NCI-H526 (cell line): Measurements from ENCODE around the gene FAM81A.
"Not testable (repeated sequence)": the region's sequence is repeated elsewhere in the genome, so short reads cannot be mapped to it uniquely, and the experiment has no call there.

ENCODE experiments used
- DNase-seq, 2 experiments: peaks; one replicate each; lab custom pipeline; 2025; lab: John Stamatoyannopoulos, UW

FAM81A gene

DNA sequence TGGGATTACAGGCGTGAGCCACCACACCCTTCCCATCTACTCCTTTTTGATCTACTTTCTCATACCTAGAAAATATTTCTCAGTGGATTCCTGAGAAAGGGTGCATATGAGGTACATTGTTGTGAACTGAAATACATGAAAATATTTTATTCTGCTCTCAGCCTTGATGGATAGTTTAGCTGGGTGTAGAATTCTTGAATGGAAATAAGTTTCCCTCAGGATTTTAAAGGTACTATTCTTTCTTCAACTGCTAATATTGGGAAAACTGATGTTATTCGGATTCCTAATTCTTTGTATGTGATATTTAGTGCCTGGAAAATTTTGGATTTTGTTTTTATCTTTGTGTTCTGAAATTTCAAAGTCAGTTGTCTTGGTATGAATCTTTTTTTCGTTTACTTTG lies 9.1 kb upstream of the FAM81A start:
- DNase-seq = not testable (repeated sequence)

DNA sequence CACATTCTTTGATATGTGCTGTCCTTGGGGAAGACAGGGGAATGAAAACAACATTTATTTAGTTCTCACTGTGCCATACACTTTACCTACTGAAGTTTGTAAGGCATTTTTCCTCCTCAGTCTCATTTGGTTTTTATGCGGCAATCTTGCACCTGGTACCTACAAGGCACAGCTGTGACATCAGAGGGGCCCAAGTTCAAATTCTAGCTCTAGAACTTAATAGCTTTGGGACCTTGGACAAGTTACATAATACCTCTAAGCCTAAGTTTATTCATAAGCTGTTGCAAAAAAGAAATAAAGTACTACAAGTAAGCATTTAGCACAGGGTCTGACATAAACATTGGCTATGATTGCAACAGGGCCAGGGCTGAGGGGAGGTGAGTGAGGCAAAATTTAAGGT lies 5.6 kb upstream of the FAM81A start:
- DNase-seq = no peak

DNA sequence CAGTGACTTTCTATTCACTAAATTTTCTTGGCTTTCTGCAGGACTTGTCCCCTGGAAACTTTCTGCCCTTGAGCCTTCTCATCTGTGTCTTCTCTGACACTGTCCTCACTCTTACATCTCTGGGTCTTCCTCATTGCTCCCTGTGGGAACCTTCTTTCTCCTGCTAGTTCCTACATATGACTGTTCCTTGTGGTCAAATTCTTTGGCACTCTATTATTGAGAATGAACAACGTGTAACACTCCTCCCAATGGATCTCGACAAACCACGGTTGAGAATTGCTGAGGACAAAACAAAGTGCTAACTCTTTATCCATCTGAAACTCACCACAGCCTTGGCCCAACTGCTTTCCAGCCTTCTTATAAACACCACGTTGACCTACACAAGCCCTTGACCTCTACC lies 3.5 kb upstream of the FAM81A start:
- no peak for DNase-seq

DNA sequence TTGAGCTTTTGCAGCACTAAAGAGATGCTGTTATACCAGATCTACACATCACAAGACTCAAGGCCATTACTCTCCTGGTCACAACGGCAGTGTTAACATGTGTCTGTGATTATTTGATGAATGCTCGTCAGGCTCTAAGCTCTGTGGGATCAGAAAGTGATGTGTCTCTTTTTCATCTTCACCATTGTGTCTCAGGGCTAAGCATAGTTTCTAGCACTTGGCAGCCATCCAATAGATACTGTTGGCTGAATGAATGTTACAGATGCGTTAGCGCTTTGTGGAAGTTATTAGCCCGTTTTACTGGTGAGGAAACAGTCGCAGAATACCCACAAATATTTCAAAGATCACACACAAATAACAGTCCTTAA lies 1.2 kb upstream of the FAM81A start:
- DNase-seq = peak in 1 of 2 experiments; percentile 27

DNA sequence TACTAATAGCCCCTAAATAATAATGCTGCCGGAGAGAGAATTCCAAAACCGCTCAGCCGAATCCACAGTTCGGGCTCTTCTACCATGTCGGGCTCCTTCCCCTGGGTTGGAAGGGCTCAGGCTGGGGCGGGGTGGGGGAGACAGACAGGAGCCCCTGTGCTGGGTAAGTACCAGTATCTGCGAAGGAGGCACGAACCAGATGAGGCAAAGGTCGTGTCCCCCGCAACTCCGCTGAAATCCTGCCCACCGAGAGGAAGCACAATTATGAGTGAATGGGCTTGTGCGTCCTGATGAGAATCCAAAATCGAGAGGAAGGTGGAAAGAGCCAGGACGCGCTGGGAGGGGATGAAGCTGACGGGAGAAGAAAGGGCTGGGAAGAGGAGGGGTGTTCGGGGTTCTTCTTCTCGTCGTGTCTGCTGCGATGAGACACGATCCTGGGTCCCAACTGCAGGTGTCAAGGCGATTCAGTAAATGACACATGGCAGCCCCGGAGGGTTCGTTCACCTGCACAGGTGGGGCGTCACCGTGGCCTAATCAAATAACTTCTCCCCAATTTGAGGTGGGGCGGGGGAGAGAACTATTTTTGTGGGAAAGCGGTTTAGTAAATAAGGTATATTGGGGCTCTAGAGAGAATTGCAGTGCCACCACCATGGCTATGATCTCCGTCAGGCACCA lies 707 bp upstream of the FAM81A start:
- peak in 1 of 2 experiments; percentile 28 for DNase-seq

DNA sequence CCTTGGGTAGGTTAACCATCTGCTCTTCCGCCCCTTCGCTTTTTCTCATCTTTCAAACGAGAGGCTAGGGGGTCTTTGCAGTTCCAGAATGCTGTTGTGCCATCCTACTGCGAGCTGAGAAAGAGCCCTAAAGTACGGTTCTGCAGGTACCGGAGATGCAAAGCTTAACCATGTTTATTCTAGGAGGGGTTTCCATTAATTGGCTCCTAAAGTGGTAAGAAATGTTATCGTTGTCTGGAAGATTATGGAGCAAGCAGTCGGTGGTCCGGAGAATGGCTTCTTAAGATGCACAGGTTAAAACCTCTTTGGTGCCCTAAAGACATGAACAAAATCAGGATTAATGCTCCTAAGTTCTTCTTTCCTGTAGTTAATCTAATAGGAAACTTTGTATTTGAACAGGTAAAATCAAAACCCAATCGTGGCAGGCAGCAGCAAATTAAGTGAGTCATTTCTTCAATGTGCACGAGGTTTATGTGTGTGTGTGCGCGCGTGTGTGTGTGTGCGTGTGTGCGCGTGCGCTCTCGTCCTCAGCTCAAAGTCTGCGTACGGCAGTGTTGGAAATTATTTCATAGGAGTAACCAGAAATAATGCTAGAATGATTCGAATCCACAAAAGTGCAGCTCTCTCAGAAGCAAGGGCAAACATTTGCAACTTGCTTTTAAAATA lies 772 bp downstream of the FAM81A start:
- DNase-seq = peak; percentile 33 to 75

DNA sequence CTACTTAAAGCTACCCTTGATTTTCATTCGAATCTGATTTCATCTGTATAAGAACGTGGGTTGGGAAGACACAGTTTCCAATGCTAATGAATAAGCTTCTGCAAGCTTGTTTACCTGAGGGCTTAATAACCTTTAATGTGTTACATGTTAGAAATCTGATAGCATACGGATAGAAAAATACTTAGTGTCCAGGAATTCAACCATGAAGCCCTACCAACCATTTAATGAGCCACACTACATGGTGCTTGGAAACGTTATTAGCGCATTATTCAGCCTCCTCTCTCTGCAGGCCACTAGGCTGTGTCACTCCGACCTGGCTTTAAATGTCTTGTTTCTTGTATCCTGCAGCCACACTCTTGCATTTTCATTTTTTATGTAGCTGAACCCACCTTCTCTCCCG lies 1.6 kb downstream of the FAM81A start:
- DNase-seq = no peak

DNA sequence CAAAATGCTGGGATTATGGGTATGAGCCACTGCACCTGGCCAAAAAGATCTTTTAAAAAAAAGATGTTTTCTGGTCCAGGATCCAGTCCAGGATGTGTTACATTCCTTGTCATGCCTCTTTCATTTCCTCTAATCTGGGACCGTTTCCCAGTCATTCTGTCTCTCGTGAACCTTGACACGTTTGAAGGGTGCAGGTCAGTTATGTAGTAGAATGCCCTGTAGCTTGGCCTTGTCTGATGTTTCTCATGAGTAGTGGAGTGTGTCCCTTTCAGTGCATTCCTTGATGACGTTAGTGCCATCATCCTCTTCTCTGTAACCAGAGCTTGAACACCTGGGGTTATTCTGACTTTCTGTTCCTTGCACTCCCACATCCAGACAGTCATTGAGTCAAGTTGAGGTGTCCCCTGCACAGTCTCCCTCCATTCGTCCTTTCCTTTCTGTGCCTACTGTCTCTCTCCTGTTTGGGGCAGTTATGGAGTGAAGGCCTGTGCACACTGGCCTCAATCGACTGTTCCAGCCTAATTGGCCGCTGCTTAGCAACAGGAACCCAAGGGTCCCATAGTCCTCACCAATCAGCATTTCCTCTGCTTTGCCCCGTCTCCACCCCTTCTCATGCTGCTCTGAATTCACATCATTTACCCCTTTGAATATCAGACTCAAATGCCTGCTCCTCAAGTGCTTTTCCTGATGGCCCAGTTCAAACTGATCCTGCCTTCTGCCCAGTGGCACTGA lies 5.5 kb downstream of the FAM81A start:
- DNase-seq = no peak

DNA sequence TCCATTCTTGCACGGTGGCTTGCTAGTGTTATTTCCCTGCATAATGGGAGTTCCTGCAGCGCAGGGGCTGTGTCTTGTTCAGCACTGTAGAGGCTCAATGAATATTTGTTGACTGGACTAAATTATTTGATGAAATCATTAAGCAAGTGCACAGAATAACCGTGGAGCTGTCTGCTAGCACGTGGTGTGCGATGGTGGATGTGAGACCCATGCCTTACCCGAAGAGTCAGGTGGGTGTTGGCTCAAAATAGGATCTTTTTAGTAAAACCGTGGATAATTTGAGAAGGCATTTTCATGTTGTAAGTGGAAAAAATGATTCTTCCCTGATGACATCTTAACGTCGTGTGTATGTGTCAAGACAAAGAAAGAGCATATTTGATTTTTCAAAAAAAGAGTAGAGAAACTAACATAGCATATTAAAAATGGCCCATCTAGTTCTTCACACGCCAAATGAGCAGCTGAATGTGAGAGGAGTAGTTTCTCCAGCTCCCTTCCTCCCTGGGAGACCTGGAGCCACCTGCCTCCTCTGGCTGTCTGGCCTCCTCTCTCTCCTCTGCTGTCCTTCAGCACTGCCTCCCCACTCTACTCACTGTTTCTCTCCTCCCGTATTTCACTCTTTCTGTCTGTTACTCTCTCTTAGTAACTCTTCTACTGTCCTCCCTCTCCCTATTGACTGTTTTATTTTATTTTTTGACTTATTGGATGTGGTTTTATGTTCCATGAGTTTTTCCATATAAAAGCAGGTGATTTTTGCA lies 6.3 kb downstream of the FAM81A start:
- no peak for DNase-seq

DNA sequence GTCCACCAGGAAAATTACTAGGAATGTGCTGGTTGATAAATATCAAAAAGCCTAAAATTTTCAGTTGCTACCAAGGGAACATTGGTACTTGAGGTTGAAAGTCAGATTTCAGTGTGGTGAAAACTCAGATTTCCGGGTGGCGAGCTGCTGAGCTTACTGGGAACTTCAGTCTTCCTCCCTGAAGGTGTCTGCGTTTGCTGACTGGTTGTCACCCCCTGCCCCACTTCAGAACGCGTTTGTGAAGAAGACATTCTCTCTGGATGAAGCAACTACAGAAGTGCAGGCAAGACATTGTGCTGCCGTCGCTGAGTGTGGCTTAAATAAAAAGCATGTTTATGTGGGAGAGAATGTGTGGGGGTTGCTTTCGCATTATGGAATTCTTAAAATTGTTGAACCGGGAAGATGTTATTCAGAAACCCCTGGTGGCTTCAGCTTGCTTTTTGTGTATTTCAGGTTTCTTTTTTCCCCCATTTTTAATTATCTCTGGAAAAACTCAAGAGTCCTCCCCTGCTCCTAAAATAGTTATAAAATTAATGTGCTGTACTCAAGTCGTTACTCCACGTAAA lies 7.1 kb downstream of the FAM81A start:
- DNase-seq = no peak

DNA sequence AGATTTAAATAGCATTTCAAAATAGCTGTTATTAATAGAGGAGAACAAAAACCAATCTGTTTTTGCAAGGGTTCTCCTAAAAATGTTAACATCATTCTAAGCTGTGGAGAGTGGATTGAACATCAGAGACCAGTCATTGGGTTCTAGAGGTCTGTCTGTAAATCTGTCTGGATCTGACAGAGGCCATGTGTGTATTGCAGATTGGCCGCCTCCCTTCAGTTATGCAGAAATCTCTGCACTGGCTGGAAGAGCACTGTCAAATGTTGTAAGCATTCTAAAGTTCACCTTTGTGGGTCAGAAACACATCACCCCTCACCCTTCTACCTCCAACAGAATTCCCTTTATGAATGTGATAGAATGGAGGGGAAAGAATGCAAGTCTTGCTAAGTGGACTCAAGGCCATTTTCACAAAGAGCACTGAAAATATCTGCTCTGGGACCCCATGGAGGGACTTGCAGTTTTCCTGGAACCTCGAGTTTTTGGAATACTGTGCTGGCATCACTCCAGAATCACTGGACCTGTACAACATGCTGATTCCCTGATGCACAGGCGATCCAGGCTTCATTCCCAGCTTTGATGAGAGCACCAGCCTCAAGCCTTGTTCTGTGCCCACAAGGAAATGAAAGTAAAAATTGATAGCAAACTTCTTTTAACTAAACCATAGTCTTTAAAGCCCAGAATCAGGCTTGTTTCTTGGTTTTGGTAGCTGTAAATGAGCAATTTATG lies 8.4 kb downstream of the FAM81A start:
- no peak for DNase-seq

DNA sequence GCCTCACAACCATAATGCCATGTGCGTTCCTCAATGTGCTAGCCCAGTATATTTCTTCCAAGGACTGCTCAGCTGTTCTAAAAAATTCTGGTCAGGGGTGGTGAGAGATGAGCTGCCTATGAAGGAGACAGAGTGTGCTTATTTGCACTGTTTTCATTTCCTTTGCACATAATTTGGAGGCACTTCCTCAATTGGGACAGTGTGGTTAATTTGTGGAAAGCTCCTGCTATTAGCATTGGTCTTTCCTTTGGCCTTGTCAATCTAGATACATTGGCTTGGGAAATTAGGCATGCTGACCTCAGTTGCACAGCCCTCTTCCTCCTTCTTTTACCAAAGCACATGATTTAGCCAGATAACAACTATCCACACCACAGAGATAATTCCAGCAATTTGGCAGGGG lies 9.4 kb downstream of the FAM81A start:
- no peak for DNase-seq

DNA sequence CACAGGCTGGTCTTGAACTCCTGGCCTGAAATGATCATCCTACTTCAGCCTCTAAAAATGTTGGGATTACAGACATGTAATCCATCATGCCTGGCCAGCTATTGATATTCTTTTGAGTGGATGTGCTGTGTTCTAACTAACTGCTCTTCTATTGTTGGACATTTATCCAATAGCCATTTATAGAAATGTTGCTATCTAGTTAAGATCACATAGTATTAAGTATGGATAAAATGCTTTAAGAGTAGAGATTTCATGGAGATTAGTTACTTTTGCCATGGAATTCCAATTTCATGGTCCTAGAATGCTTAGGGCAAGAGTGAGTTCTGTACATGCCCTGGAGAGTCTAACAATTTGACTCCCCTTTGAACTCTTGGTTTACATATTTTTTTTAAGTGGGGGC lies 10.9 kb downstream of the FAM81A start:
- DNase-seq = no peak

DNA sequence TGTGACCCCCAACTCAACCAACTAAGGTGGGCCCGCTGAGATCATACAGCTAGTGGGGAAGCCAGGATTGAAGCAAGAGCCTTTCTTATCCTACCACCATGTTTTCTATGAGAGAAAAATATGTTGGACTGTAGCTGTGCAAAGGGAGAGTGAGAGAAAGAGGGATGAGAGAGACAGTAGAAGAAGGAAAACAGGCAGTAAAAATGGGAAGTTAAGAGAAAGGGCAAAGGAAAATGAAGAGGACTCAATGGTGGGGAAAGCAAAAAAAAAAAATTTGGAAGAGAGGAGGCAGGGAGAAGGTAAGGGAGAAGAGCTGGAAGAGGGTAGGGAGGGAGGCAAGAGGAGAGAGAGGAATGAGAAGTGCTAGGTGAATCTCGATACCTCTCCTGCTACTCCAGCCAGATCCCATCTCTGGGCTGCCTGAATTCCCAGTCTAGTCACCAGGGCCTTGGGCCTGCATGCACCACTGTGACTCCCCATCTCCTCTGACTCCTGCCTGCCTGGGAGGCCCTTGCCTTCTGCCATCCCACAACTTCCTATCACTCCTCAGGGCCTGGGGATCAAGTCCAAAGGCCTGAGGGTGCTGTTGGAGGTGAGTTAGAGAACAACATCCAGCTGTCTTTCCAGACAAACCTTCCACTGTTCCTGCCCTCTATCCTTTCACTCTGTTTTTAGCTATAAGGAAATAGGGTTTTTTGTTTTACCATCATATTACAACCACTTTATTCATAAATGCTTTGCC lies 15.7 kb downstream of the FAM81A start:
- DNase-seq = no peak

DNA sequence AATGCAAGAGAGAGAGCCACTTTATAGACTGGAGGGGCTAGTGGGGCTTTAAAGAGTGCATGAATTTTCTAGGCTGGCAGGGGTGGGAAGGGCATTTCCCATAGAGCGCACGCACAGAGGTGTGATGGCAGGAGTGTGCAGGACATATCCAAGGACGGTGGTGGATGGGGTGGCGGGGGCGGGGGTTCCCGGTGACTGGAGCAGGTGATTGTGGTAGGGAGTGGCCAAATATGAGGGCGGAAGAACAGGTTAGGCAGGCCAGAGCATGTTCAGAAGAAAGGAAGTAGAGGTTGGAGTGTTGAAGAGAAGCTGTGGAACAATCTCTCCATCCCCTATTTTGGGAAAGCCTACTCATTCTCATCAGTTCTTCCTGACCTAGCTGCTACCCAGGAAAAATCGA lies 18.1 kb downstream of the FAM81A start:
- peak; percentile 45 to 85 for DNase-seq

DNA sequence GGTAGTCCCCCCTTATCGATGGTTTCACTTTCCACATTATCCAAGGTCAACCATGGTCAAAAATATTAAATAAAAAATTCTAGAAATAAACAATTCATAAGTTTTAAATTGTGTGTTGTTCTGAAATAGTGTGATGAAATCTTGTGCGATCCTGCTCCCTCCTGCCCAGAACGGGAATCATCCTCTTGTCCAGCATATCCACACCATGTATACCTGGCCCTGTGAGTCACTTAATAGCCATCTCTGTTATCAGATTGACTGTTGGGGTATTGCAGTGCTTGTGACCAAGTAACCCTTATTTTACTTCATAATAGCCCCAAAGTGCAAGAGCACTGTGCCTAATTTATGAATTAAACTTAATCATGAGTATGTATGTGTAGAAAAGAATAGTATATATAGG lies 19.1 kb downstream of the FAM81A start:
- no peak for DNase-seq

DNA sequence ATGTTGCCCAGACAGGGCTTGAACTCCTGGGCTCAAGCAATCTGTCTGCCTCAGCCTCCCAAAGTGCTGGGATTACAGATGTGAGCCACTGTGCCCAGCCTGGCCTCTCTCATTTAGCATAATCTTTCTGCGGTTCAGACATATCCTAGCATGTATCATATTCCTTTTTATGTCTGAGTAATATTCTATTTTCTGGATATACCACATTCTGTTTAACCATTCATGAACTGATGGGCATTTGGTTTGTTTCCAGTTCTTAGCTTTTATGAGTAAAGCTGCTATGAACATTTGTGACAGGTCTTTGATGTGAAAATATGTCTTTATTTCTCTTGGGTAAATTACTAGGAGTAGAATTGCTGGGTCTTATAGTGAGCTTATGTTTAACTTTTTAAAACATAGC lies 23.5 kb downstream of the FAM81A start:
- no peak for DNase-seq

DNA sequence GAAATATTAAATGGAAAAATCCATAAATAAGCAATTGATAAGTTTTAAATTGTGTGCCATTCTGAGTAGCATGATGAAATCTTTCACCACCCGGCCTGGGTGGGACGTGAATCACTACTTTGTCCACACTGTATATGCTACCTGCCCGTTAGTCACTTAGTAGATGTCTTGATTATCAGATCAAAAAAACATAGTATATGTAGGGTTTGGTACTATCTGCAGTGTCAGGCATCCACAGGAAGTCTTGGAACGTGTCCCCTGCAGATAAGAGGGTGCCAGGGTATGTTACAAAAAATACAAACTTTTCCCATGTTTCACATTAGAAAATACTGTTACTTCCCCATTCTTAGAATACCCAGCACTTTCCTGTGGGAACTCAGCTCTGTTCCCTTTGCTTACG lies 35.2 kb downstream of the FAM81A start:
- DNase-seq = no peak

DNA sequence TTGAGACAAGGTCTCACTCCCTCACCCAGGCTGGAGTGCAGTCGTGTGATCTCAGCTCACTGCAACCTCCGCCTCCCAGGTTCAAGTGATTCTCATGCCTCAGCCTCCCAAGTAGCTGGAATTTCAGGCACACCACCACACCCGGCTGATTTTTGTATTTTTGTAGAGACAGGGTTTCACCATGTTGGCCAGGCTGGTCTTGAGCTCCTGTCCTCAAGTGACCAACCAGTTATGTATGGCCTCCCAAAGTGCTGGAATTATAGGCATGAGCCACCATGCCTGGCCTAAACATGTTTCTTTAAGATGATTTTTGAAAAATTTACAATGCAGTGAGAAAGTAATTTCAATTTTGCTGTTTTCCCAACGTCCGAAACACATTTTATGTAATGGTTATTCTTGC lies 37.2 kb downstream of the FAM81A start:
- DNase-seq = not testable (repeated sequence)

DNA sequence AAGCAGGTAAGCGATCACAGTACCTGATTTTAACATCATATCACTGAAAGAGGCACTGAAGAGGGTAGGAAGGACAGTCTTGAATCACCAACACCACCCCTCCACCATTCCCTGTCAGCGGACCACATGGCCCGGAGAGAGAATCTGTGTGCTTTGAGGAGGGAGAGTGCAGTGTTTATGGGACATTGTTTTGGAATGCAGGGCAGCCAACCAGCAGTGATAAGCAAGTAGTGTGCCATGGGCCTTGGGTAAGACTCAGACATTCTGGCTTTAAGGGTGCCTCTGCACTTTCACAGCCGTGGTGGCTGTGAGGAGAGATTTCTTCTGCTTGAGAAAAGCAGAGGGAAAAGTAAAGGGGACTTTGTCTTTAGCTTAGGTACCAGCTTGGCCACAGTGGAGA lies 46.4 kb downstream of the FAM81A start:
- DNase-seq = no peak

DNA sequence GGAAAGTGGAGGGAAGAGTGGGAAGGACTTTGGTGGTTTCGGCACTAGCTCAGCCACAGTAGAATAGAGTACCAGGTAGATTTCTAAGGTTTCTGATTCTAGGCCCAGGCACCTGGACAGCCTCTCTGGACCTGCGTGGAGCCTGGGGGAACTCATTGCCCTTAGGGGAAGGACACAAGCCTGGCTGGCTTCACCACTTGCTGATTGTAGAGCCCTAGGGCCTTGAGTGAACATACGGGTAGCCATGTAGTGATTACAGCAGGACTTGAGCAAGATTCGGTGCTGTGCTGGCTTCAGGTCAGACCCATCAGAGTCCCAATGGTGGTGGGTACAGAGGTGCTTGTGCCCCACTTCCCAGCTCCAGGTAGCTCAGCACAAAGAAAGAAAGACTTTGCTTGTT lies 47.0 kb downstream of the FAM81A start:
- no peak for DNase-seq
